IMR-90 (cell line): ENCODE data around the gene LRRC41. TPM values are rescaled to one million over a fixed set of nuclear protein-coding genes. Genes with fewer than 3 reads are reported as not detected.

Source experiments
- ATAC-seq: fragments of 200-7000 bp; cut with Tn5 transposase; 2 replicates; pipeline ENCODE4 v1.9.1; 2020; ENCODE audit warnings: low read depth, mild to moderate bottlenecking, moderate library complexity
- BruUV-seq: library from RNA; stranded (reverse); fragments of 400-500 nt; replicated peaks from 2 replicates; lab custom pipeline; 2021; lab: Mats Ljungman, UMichigan
- CTCF ChIA-PET: fragments of 300-600 bp; formaldehyde crosslinking; extraction: SDS; loops from one replicate; lab custom pipeline; 2021; ENCODE audit warnings: antibody characterized with exemption; lab: Yijun Ruan, JAX
- POLR2A ChIA-PET: fragments of 300-600 bp; sonication (Branson Sonifier 250); formaldehyde crosslinking; loops from one replicate; lab custom pipeline; 2022; ENCODE audit warnings: antibody characterized with exemption; ENCODE audit not compliant: unreplicated experiment; lab: Charles Lee
- DNase-seq: peaks from one replicate; pipeline ENCODE4 v3.0.0; 2013
- H2AFZ ChIP-seq: replicated peaks from 2 replicates; pipeline ENCODE3; 2013; ENCODE audit warnings: low read length, mild to moderate bottlenecking; ENCODE audit not compliant: poor library complexity
- H2AK5ac ChIP-seq: 2 replicates; pipeline ENCODE4 v1.6.1; 2013; ENCODE audit warnings: low read depth, low read length, inconsistent platforms
- H2AK9ac ChIP-seq: replicated peaks from 2 replicates; pipeline ENCODE3; 2013; ENCODE audit warnings: mild to moderate bottlenecking, low read depth, low read length, moderate library complexity; ENCODE audit not compliant: poor library complexity
- H2BK120ac ChIP-seq: 2 replicates; pipeline ENCODE4 v1.6.1; 2013; ENCODE audit warnings: low read depth, low read length, inconsistent platforms
- H2BK15ac ChIP-seq: 3 replicates; pipeline ENCODE4 v1.6.1; 2013; ENCODE audit warnings: low read depth, low read length, inconsistent platforms
- H2BK20ac ChIP-seq: 2 replicates; pipeline ENCODE4 v1.6.1; 2013; ENCODE audit warnings: low read depth, mild to moderate bottlenecking, inconsistent platforms, low read length, moderate library complexity
- H2BK5ac ChIP-seq: 2 replicates; pipeline ENCODE4 v1.6.1; 2013; ENCODE audit warnings: mild to moderate bottlenecking, low read depth, low read length, inconsistent platforms; ENCODE audit not compliant: poor library complexity, severe bottlenecking
- H3K14ac ChIP-seq: replicated peaks from 2 replicates; pipeline ENCODE4 v1.6.1; 2013; ENCODE audit warnings: low read depth, low read length, inconsistent platforms
- H3K18ac ChIP-seq: 2 replicates; pipeline ENCODE4 v1.6.1; 2013; ENCODE audit warnings: low read depth, low read length, control low read depth
- H3K23ac ChIP-seq: 2 replicates; pipeline ENCODE4 v1.6.1; 2013; ENCODE audit warnings: low read depth, low read length, inconsistent platforms
- H3K27ac ChIP-seq: 2 replicates; pipeline ENCODE4 v1.5.1; 2013; ENCODE audit warnings: mild to moderate bottlenecking, control low read depth, low read length; ENCODE audit not compliant: insufficient read depth
- H3K27me3 ChIP-seq: 2 replicates; pipeline ENCODE4 v1.6.1; 2013; ENCODE audit warnings: low read length; ENCODE audit not compliant: control insufficient read depth, insufficient read depth
- H3K36me3 ChIP-seq: 2 replicates; pipeline ENCODE4 v1.6.1; 2013; ENCODE audit warnings: low read length, mixed read lengths; ENCODE audit not compliant: control insufficient read depth, insufficient read depth
- H3K4ac ChIP-seq: 2 replicates; pipeline ENCODE4 v1.6.1; 2013; ENCODE audit warnings: low read depth, low read length, inconsistent platforms
- H3K4me1 ChIP-seq: 2 replicates; pipeline ENCODE4 v1.6.1; 2013; ENCODE audit warnings: low read length, mixed read lengths; ENCODE audit not compliant: control insufficient read depth, insufficient read depth
- H3K4me2 ChIP-seq: 2 replicates; pipeline ENCODE4 v1.6.1; 2013; ENCODE audit warnings: low read depth, mild to moderate bottlenecking, control low read depth, low read length, moderate library complexity
- H3K4me3 ChIP-seq: 2 replicates; pipeline ENCODE4 v1.5.1; 2013; ENCODE audit warnings: low read depth, mild to moderate bottlenecking, control low read depth, low read length, moderate library complexity; ENCODE audit not compliant: insufficient read depth
- H3K56ac ChIP-seq: 2 replicates; pipeline ENCODE4 v1.6.1; 2013; ENCODE audit warnings: low read length, inconsistent platforms; ENCODE audit not compliant: insufficient read depth; ENCODE audit errors: extremely low read depth
- H3K79me1 ChIP-seq, 2 experiments: 2 replicates each; pipeline ENCODE4 v1.6.1; 2013; ENCODE audit warnings: low read length in 2 of 2, inconsistent platforms in 1 of 2, low read depth in 1 of 2
- H3K9ac ChIP-seq: 2 replicates; pipeline ENCODE4 v1.6.1; 2013; ENCODE audit warnings: low read depth, low read length, control low read depth
- H3K9me1 ChIP-seq: 2 replicates; pipeline ENCODE4 v1.6.1; 2013; ENCODE audit warnings: low read length, inconsistent platforms; ENCODE audit not compliant: insufficient read depth
- H3K9me3 ChIP-seq: 2 replicates; pipeline ENCODE4 v1.6.1; 2013; ENCODE audit warnings: low read length; ENCODE audit not compliant: control insufficient read depth, insufficient read depth
- H4K20me1 ChIP-seq: 2 replicates; pipeline ENCODE4 v1.6.1; 2013; ENCODE audit warnings: low read length, inconsistent platforms; ENCODE audit not compliant: insufficient read depth
- H4K5ac ChIP-seq: 2 replicates; pipeline ENCODE4 v1.6.1; 2013; ENCODE audit warnings: mild to moderate bottlenecking, low read depth, low read length, control low read depth
- H4K8ac ChIP-seq, 2 experiments: 2 replicates each; pipeline ENCODE4 v1.6.1; 2013; ENCODE audit warnings: low read depth in 2 of 2, low read length in 2 of 2, control low read depth in 1 of 2, inconsistent platforms in 1 of 2
- H4K91ac ChIP-seq: 2 replicates; pipeline ENCODE4 v1.6.1; 2013; ENCODE audit warnings: low read depth, low read length, inconsistent platforms; ENCODE audit not compliant: insufficient read depth
- BHLHE40 ChIP-seq: fragments of 150-350 bp; IDR thresholded peaks from 2 replicates; pipeline ENCODE4 v1.6.1; 2016; ENCODE audit warnings: mild to moderate bottlenecking, low read depth, low read length
- CEBPB ChIP-seq: IDR thresholded peaks from 2 replicates; pipeline ENCODE4 v1.6.1; 2012; ENCODE audit warnings: low read depth, low read length, improper control_type of control experiment
- CHD1 ChIP-seq: IDR thresholded peaks from 2 replicates; pipeline ENCODE4 v1.6.1; 2012; ENCODE audit warnings: low read depth, low read length, improper control_type of control experiment
- CTCF ChIP-seq: conservative IDR thresholded peaks from 2 replicates; pipeline ENCODE4 v1.5.1; 2012; ENCODE audit warnings: mild to moderate bottlenecking, low read depth, low read length, improper control_type of control experiment
- ELK1 ChIP-seq: fragments of 150-350 bp; IDR thresholded peaks from 2 replicates; pipeline ENCODE4 v1.6.1; 2016; ENCODE audit warnings: low read depth, mild to moderate bottlenecking, low read length, moderate library complexity, borderline replicate concordance
- FOS ChIP-seq: fragments of 150-350 bp; IDR thresholded peaks from 2 replicates; pipeline ENCODE4 v1.6.1; 2016; ENCODE audit warnings: low read depth, low read length
- MAZ ChIP-seq: IDR thresholded peaks from 2 replicates; pipeline ENCODE4 v1.6.1; 2012; ENCODE audit warnings: low read depth, mild to moderate bottlenecking, low read length, improper control_type of control experiment, moderate library complexity, borderline replicate concordance
- MXI1 ChIP-seq: IDR thresholded peaks from 2 replicates; pipeline ENCODE4 v1.6.1; 2012; ENCODE audit warnings: low read depth, mild to moderate bottlenecking, low read length, moderate library complexity, borderline replicate concordance
- NFE2L2 ChIP-seq: fragments of 150-350 bp; IDR thresholded peaks from 2 replicates; pipeline ENCODE4 v1.6.1; 2016; ENCODE audit warnings: low read depth, mild to moderate bottlenecking, low read length
- POLR2A ChIP-seq: IDR thresholded peaks from 2 replicates; pipeline ENCODE4 v1.6.1; 2012; ENCODE audit warnings: mild to moderate bottlenecking, low read depth, low read length
- RAD21 ChIP-seq: IDR thresholded peaks from 2 replicates; pipeline ENCODE4 v1.6.1; 2012; ENCODE audit warnings: low read length, improper control_type of control experiment
- RCOR1 ChIP-seq: IDR thresholded peaks from 2 replicates; pipeline ENCODE4 v1.6.1; 2012; ENCODE audit warnings: mild to moderate bottlenecking, low read length, improper control_type of control experiment; ENCODE audit not compliant: insufficient replicate concordance
- RFX5 ChIP-seq: IDR thresholded peaks from 2 replicates; pipeline ENCODE4 v1.8.0; 2012; ENCODE audit warnings: low read depth, mild to moderate bottlenecking, low read length, moderate library complexity
- SMC3 ChIP-seq: fragments of 150-350 bp; IDR thresholded peaks from 2 replicates; pipeline ENCODE4 v1.6.1; 2016; ENCODE audit warnings: low read depth, mild to moderate bottlenecking, antibody characterized with exemption, low read length, moderate library complexity
- WGBS, 2 experiments: methylation state at CpG; one replicate each; pipeline versions ENCODE4 v1.1.5 to v1.1.7; 2013; ENCODE audit warnings: missing lambda C conversion rate in 2 of 2; ENCODE audit not compliant: insufficient read length in 1 of 2; ENCODE audit errors: extremely low coverage in 2 of 2; 5-methylcytosine and 5-hydroxymethylcytosine counted together
- dilution Hi-C: fragments of 300-500 bp; cut with HindIII; formaldehyde crosslinking; loops from one replicate; pipeline ENCODE4 v1.14.3; 2018; ENCODE audit warnings: low sequenced_read_pairs; ENCODE audit not compliant: unreplicated experiment
- in situ Hi-C: fragments of 300-500 bp; cut with MboI; formaldehyde crosslinking; loops from 3 replicates; pipeline ENCODE4 v1.14.3; 2019; ENCODE audit warnings: low sequenced_read_pairs, inconsistent platforms, mixed read lengths
- intact Hi-C: fragments of 100-400 bp; cut with micrococcal nuclease; formaldehyde crosslinking; loops from 2 replicates; pipeline ENCODE4 v1.10.0; 2022
- polyA plus RNA-seq, 3 experiments: library from polyadenylated mRNA; depleted of rRNA; stranded (reverse); fragments of >200 nt; gene quantifications; 2 replicates each; pipeline ENCODE4 v1.2.3, GENCODE V29; 2012; ENCODE audit warnings: low replicate concordance in 1 of 3
- total RNA-seq: library from RNA; depleted of rRNA; stranded (reverse); fragments of >200 nt; gene quantifications from 2 replicates; pipeline ENCODE4 v1.2.3, GENCODE V29; 2012

The LRRC41 gene
- total and polyA plus RNA-seq, 2 of the 4 experiments (the other 2 are of a cell fraction) = 67.6 to 83.2 TPM

- 90% methylated on average over 3 of the region's 4 CpGs; no CpG with 5 or more reads in 1 of the 2 experiments for WGBS, 2 experiments
- in situ Hi-C loops (no loop called here), intact Hi-C loops (no loop called here), dilution Hi-C loops (no loop called here)
- no peak overlapping the region for H3K9ac ChIP-seq
- H2AFZ ChIP-seq = no peak overlapping the region
- H2BK120ac ChIP-seq = no peak overlapping the region
- ChIA-PET CTCF (no interaction called here), POLR2A (no interaction called here)
- H3K4me3 ChIP-seq = no peak overlapping the region
- no peak overlapping the region for H3K14ac ChIP-seq
- H4K8ac ChIP-seq = no peak overlapping the region
- no peak overlapping the region for H2BK20ac ChIP-seq
- H2AK5ac ChIP-seq = no peak overlapping the region
- no peak for ATAC-seq
- no peak overlapping the region for H3K18ac ChIP-seq
- H3K4me2 ChIP-seq = no peak overlapping the region
- peaks cover 10 to 42% of the 10 kb centered on the region in 2 experiments for H3K79me1 ChIP-seq
- TF ChIP-seq BHLHE40 (no peak), RFX5 (no peak), POLR2A (no peak), NFE2L2 (no peak), FOS (no peak), CEBPB (no peak), CHD1 (no peak), MAZ (no peak), MXI1 (no peak), CTCF (no peak), SMC3 (no peak), ELK1 (no peak), RCOR1 (no peak), RAD21 (no peak)
- H3K27ac ChIP-seq = no peak overlapping the region
- H3K56ac ChIP-seq = no peak overlapping the region
- no peaks in the 10 kb centered on the region for H3K27me3 ChIP-seq
- no peak overlapping the region for H2BK15ac ChIP-seq
- DNase-seq = no peak
- no peak overlapping the region for H4K5ac ChIP-seq
- H3K9me3 ChIP-seq = no peaks in the 10 kb centered on the region
- H3K4me1 ChIP-seq = peaks cover 4% of the 10 kb centered on the region
- no peak overlapping the region for H3K4ac ChIP-seq
- no peak overlapping the region for H2AK9ac ChIP-seq
- H3K36me3 ChIP-seq = peaks cover 20% of the 10 kb centered on the region
- BruUV-seq = no TSS peak
- H2BK5ac ChIP-seq = no peak overlapping the region
- peaks cover 7% of the 10 kb centered on the region; the same call in 1 of the 2 replicates for H3K9me1 ChIP-seq
- H4K20me1 ChIP-seq = no peaks in the 10 kb centered on the region
- H3K23ac ChIP-seq = no peak overlapping the region
- H4K91ac ChIP-seq = no peak overlapping the region
These were observed 39.9 kb upstream of the LRRC41 start for GRCh38 chr1:46343351-46343695.
